PC-3 (cell line): Measurements from ENCODE around the gene TXN2.

ENCODE experiments used
- CTCF ChIP-seq: fragments of 300-600 bp; sonication (generic); conservative IDR thresholded peaks from 2 replicates; pipeline ENCODE4 v1.5.1; 2017; ENCODE audit warnings: antibody characterized with exemption, low read depth, mild to moderate bottlenecking, low read length
- EZH2 ChIP-seq: fragments of 300-600 bp; sonication (generic); IDR thresholded peaks from one replicate; pipeline ENCODE4 v1.6.1; 2017; ENCODE audit warnings: antibody characterized with exemption, mild to moderate bottlenecking, low read length; ENCODE audit not compliant: unreplicated experiment
- EZH2phosphoT487 ChIP-seq: fragments of 300-600 bp; sonication (generic); IDR thresholded peaks from 2 replicates; pipeline ENCODE4 v1.6.1; 2018; ENCODE audit warnings: mild to moderate bottlenecking, antibody characterized with exemption, low read length, borderline replicate concordance

DNA sequence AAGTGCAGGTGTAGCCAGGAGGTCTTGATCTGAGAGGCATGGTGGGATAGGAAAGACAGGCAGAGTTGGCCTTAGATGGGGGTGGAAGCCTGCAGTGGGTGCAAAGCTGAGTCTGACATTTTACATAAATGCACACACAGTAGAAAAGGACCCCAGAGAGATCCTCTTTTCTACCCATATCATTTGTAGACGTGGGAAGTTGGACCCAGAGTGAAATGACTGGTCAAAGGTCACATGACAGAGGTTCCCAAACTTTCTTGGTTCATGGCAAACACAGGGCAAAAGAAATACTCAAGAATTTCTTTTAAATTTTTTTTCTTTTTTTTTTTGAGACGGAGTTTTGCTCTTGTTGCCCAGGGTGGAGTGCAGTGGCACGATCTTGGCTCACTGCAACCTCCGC is 31.6 kb upstream of the TXN2 start:
- TF ChIP-seq CTCF = no peak
- no peak for TF ChIP-seq EZH2
- no peak for TF ChIP-seq EZH2phosphoT487
